GM13976 (cell line): ENCODE results near the gene CHIT1.
A peak's percentile ranks its signal among the peaks of the same experiment; 100 is the strongest.

ENCODE experiments used
- DNase-seq: peaks from one replicate; pipeline ENCODE4 v3.0.0; 2012; ENCODE audit warnings: low spot score
- CTCF ChIP-seq: IDR thresholded peaks from 2 replicates; pipeline ENCODE4 v1.5.1; 2012; ENCODE audit warnings: borderline replicate concordance, mild to moderate bottlenecking; ENCODE audit not compliant: insufficient read depth; ENCODE audit errors: extremely low read depth, missing control alignments, control extremely low read depth
- in situ Hi-C: fragments of 300-500 bp; cut with MboI; formaldehyde crosslinking; loops from one replicate; pipeline ENCODE4 v1.12.0; 2022; ENCODE audit warnings: low sequenced_read_pairs, mixed read lengths, inconsistent platforms; ENCODE audit not compliant: unreplicated experiment

Gene CHIT1

GRCh38 chr1:203173566-203173965 lies 55.9 kb downstream of the CHIT1 start:
- peak; percentile 85 for DNase-seq
- no peak for TF ChIP-seq CTCF
- in situ Hi-C loops: no loop called here

- TF ChIP-seq CTCF: no peak
- in situ Hi-C loops: no loop called here
- no peak for DNase-seq
Measured at GRCh38 chr1:203173011-203173555, 56.4 kb downstream of the CHIT1 start.

- in situ Hi-C loops: no loop called here
Measured at GRCh38 chr1:203172184-203173010, 57.1 kb downstream of the CHIT1 start.

GRCh38 chr1:203171341-203172183 lies 57.9 kb downstream of the CHIT1 start:
- DNase-seq: no peak
- TF ChIP-seq CTCF: no peak
- in situ Hi-C loops: no loop called here

More at GRCh38 chr1:203172184-203173010, 57.1 kb downstream of the CHIT1 start:
- TF ChIP-seq CTCF: peak; percentile 87
- peak; percentile 86 for DNase-seq

- TF ChIP-seq CTCF: no peak
- in situ Hi-C loops: no loop called here
- no peak for DNase-seq
Measured at GRCh38 chr1:203170625-203171330, 58.7 kb downstream of the CHIT1 start.
